ENCODE results near the gene MARS1.
"Not testable (repeated sequence)": the region's sequence is repeated elsewhere in the genome, so short reads cannot be mapped to it uniquely, and the experiment has no call there.

MARS1 gene

DNA sequence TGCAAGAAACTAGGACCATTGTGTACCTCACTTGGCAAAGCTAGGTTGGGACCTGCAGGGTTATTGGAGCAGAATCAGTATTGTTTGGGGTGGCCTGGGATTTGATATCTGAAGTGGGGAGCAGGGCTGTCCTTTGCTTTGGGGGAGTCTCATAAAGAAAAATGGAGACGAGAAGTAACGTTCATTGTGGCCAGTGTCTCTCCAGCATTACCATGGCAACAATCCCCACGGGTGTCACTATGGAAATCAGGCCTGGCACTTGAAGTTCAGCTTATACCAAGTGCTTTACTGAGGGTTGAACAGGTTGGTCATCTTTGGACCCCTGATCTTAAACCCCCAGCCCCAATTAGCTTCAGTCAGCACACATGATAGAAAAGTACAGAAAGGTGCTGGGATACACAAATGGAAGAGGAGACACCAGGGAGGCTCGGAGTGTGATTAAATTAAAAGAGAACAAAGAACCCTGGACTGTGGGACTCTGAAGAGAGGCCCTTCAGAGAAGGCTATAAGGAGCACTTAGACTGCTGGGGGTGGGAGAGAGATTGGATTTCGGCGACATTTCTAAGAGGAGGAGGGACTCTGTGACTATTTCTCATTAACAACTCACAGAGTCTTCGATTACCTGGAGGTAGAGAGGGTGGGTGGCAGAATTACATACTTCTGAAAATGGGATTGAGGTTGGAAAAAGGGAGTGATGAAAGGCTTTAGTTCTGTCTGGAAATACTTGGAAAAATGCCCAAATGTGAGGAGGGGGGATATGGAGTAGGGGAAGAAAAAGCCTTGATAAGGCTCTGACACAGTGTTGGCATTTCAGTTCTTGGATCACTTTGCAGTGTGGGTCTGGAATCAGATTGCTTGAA lies 65.7 kb downstream of the MARS1 start:
- no peak for DNase-seq

DNA sequence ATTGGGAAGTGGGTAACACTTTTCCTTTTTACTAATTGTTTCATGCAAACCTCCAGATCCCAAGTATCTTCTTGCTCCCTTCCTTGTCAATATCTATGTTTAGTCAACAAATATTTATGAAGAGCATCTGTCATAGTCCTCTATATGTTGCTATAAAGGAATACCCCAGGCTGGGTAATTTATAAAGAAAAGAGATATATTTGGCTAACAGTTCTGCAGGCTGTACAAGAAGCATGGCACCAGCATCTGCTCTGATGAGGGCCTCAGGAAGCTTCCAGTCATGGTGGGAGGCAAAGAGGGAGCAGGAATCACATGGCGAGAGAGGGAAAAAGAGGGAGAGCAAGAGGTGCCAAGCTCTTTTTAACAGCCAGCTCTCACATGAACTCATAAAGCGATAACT lies 66.6 kb downstream of the MARS1 start:
- DNase-seq: no peak

DNA sequence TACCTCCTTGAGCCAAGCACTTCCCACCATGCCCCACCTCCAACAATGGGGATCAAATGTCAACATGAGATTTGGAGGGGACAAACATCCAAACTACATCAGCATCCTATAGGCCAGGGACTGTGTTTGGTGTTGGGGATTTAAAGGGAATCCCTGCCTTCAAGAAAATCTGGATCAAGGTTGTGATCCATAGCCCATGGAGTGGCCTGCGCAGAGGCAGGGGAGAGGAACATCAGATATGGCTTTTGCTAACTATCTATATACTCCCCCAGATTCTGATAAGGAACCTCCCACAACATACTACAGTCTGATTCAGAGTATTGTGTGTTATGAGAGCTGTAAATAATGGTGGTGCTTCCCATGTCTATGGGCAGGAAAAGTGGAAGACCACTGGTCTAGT lies 67.0 kb downstream of the MARS1 start:
- no peak for DNase-seq

DNA sequence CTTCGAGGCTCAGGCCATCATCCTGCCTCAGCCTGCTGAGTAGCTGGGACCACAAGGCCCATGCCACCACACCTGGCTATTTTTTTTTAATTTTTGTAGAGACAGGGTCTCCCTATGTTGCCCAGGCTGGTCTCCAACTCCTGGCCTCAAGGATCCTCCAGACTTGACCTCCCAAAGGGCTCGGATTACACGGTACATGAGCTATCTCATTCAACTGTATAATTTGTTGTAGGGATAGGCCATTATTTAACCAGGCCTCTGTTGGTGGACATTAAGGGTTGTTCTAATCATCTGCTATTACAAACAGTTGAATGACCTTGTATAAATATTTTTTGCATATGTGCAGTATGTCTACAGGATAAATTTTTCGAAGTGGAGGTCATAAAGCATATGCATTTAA lies 71.0 kb downstream of the MARS1 start:
- no peak for DNase-seq

DNA sequence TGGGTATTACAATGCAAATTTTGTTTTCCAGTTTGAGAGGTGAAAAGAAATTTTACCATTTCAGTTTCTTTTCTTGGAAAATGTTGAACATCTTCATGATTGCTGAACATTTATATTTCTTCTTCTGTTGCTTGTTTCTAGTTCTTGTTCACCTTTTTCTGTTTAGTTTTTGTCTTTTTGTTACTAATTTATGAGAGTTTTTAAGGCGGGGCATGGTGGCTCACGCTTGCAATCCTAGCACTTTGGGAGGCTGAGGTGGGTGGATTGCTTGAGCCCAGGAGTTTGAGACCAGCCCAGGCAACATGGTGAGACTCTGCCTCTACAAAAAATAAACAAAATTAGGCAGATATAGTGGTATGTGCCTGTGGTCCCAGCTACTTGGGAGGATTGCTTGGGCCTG lies 72.6 kb downstream of the MARS1 start:
- DNase-seq: no peak

DNA sequence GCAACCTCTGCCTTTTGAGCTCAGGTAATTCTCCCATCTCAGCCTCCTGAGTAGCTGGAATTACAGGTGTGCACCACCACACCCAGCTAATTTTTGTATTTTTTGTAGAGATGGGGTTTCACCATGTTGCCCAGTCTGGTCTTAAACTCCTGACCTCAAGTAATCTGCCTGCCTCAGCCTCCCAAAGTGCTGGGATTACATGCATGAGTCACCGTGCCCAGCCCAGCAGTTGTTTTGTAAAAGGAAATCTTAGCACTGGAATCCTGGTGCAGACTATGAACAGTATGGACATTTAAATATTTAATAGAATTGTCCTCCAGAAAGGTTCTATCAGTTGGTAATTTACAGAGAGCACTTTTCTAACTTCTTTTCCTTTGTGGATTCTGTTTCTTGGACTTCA lies 73.2 kb downstream of the MARS1 start:
- not testable (repeated sequence) for DNase-seq

DNA sequence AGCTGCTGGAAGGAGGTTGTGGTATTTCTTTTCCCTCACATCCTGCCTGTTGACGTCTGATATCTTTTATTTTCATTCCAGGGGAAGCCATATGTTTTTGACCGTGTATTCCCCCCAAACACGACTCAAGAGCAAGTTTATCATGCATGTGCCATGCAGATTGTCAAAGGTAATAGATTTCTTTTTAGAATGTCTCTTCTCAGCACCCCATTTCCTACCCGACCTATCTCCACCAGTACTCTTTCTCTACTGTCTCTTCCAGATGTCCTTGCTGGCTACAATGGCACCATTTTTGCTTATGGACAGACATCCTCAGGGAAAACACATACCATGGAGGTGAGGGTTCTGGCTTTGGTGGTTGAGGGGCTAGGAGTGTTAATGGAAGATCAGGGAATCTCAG lies 75.5 kb downstream of the MARS1 start:
- no peak for DNase-seq

DNA sequence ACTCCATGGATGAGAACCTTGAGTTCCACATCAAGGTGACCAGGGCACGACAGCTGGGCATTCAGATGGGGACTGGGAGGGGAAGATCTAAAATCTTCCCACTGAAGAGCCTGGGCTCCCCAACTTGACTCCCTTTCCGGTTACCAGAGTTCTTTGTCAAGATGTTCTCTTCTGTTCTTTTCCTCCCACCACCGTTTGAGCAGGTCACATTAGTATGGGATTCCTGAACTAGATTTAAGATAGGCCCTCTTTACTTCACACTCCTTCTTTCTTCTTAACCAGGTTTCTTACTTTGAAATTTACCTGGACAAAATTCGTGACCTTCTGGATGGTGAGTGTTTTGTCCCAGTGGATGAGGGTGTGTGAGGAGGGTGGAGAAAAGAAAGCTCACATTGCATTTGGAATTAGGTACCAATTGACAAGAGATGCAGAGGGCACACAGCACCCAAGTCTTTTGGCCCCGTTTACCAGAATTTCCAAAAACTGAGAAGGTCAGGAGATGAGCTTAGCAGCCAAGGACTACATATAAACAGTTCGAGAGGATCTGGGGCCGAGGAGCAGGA lies 76.4 kb downstream of the MARS1 start:
- no peak for DNase-seq
